ENCODE measurements around the gene ZNF536.

The ZNF536 gene

DNA sequence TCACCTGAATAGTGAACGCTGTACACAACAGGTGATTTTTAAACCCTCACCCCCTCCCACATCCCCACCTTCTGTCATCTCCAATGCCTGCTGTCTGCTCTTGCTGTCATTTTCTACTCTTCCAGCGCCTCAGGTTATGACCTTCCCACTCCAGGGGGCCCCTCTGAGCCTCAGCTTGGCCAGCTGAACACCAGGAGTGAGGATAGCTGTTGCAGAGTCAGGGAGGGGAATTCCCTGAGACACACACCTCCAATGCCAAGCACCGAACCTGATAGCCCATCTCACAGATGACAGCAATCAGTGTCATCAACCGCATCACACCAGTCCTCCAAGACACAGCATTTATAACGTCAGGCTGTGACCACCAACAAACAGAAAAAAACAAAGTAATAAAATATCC is 193.5 kb downstream of the ZNF536 start:
- no peak for DNase-seq (ENCODE audit: low read depth)

DNA sequence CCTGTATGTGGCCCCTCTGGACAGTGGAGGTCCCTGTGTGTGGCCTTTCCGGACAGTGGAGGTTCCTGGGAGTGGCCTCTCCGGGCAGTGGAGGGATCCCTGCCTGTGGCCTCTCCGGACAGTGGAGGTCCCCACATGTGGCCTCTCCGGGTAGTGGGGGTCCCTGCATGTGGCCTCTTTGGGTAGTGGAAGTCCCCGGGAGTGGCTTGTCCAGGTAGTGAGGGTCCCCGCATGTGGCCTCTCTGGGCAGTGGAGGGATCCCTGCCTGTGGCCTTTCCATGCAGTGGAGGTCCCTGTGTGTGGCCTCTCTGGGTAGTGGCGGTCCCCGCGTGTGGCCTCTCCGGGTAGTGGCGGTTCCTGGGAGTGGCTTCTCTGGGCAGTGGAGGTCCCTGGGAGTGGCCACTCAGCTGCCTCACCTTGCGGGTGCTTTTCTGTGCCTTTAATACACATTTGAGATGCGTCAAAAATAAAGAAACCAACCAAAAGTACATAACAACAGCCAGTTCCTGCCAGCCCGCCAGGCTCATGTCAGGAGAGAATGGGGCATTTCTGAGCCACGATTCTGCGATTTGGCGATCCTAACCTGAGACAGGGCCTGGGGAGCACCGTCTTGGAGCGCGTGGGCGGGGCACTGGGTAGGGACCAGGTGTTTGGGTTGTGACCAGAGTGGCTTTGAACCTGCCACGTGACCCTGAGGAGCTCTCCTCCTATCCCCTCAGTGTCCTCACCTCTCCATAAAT is 194.7 kb downstream of the ZNF536 start:
- no peak for DNase-seq (ENCODE audit: low read depth)

DNA sequence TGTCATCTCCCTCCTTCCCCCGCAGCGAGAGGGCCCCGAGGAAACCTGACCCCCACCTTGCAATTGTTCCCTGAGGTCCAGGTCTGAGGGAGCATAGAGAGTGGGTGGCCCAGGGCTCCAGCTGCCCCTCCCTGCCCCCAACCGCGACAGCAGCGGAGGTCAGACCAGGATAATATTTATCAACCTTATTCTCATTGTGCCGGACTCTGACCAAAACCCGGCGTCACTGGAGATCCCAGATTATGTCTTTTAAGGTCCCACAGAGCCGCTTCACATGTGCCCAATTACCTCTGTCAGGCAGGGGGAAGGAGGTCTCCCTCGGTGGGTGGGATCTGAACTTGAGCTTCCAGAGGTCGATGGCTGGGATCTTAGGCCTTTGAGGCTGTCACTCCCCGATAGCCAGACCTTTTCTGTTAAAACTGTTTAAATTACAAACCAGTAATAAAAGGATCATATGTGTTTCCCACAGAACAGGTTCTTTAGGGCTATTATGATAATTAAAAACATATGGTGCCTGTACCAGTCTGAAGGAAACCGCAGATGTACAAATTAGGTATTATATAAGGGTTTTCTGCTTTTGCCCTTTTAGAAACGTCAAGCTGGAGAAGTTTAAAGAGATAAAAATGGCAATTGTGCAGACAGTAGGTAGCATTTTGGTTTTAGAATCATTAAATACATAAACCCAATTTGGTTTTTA is 195.5 kb downstream of the ZNF536 start:
- DNase-seq (ENCODE audit: low read depth) = no peak

DNA sequence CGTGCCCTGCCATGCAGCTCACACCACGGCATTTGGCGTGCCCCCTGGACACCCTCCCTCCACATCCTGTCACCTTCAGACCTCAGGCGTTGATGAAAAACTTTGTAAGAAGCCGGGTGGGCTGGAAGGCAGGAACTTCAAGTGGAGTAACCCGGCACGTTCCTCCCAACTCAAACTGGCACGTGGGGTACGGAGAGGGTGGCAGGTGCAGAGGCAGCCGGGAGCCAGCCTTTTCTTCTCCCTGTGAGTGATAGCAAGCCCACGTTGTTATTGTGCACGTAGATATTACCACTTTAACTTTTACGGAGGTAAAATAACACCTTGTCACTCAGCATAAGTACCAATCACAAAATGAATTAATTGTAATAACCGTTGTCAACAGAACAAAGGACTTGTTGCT is 198.0 kb downstream of the ZNF536 start:
- no peak for DNase-seq (ENCODE audit: low read depth)

DNA sequence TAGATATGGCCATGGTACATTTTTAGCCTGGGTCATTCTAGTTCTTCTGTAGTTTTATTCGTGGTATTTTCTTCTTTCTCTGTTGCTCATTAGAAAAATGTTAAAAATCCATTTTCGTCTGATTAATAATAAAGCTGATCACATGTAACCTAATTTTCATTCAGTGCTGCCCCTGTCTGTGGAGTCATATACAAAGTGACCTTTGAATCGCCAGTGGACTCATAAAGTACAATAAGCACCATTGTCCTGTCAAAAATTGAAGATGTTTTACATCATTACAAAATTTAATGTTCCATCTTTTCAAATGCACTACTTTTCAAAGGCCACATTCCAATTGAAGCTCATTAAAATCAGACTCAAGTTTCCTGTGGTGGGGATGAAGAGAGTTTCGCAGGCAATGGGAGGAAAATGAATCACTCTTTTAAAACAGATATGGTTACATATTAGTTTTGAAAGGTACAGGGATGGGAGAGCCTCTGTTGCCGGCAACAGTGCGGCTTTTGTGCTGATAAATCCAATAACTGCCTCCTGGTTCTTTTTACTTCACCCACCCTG is 205.4 kb downstream of the ZNF536 start:
- DNase-seq (ENCODE audit: low read depth) = no peak

DNA sequence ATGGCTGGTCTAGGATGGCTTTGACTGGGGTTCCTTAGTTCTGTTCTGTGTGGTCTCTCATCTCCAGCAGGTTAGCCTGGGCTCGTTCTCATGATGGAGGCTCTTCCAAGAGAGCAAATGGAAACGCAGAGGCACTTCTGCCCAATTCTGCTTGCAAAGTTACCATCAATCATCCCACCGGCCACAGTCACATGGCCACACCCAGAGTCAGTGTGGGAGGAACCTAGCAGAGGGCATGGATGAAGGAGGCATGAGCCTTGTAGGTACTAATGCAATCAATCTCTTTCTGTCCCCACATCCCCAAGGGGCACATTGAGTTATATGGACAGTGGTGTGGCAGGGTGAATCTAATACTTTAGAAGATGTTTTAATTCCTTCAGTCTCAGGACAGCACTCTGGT is 207.2 kb downstream of the ZNF536 start:
- no peak for DNase-seq (ENCODE audit: low read depth)

DNA sequence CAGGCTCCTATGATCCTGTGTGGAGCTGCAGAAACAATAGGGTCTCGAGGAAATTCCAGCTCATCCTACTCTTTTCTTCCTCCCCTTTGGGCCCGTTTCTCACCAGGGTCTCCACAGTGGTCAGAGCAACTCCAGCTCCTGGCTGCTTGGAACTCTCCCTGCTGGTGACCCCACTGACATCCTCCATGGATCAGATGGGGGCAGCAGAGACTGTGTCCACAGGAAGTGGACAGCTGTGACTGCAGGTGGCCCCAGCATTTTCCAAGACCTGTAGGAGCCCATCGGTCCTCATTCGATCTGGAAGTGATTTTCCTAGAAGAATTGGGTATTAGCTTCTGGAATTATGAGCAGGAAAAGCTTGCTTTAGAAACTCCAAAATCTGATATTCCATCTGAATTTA is 208.5 kb downstream of the ZNF536 start:
- DNase-seq (ENCODE audit: low read depth) = no peak

DNA sequence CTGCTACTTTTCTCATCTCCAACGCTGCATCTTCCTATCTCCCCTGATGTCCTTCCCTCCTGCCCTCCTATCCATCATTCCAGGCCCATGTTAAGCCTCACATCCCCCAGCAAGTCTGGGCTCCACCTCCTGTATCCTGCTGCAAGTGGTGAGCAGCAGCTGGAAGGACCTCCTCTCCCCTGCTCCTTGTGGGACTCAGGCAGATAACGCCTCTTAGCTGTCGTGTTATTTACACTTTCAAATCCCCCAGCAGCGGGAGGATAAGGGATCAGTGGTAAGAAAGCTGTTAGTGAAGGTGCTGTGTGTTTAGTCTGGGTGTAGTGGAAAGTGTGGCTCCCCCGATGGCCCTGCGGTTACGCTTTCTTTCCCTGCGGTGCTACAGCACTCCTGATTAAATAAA is 211.9 kb downstream of the ZNF536 start:
- DNase-seq (ENCODE audit: low read depth) = no peak

DNA sequence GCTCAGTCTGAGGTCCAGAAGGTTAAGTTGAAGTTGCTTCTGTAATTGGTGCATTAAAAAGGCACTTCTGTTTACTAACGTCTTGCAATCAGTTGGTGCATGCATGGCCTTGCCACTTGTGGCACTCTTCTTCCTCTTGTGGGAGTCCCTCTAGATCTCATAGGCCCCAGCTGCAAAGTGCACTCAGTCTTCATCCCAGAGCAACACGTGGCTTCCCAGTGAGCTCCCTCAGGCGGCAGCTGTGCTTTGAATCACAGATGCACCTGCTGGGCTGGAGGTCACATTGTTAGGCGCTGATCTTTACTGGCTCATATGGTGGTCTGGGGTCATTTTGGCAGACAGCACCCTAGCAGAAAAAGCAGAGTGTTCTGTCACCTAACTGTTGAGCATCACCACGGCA is 215.7 kb downstream of the ZNF536 start:
- no peak for DNase-seq (ENCODE audit: low read depth)

DNA sequence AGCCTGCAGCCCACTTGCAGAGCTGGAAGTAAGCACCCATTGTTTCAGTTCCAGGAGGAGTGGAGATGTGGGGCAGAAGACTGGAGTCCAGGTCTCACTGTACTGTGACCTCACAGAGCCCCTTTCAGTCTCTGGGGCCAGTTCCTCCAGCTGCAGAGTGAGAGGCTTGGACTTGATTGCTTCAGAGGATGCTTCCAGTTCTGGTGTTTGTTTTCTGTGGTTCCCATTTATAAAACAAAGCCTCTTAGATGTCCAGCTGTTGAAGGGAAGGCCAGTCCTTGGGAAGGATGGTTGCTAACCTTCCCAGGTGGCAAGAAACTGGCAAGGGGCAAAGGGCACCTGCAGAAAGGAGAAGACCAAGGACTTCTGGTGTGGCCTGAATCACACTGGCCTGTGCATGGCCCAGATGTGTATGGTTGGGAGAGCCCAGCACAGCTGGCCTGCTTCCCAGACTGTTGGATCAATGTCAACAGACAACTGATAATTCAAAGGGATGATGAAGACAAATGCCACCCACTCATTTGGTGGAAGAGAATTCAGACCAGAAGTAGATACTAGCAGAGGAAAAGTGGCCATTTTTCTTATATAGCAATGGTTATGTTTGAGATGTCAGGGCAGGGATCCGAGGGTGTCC is 218.5 kb downstream of the ZNF536 start:
- DNase-seq (ENCODE audit: low read depth) = no peak

DNA sequence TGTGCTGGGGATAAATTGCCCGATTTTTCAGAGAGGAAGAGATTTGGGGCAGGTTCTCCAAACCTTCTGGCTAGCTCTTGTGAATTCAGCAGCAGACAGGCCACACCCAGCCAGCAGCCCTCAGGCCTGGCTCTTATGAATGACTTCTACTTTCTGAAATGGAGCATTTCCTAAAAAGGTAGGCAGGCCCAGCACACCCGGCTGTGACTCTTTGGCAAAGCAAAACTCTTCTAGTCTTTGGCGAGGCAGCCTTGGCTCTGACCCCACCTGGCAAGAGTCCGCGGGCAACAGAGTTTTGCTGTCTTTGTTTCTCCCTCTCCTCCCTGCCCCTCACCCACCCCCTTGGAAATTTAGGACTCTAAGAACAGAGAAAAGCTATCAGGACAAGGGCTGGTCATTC is 221.2 kb downstream of the ZNF536 start:
- no peak for DNase-seq (ENCODE audit: low read depth)

DNA sequence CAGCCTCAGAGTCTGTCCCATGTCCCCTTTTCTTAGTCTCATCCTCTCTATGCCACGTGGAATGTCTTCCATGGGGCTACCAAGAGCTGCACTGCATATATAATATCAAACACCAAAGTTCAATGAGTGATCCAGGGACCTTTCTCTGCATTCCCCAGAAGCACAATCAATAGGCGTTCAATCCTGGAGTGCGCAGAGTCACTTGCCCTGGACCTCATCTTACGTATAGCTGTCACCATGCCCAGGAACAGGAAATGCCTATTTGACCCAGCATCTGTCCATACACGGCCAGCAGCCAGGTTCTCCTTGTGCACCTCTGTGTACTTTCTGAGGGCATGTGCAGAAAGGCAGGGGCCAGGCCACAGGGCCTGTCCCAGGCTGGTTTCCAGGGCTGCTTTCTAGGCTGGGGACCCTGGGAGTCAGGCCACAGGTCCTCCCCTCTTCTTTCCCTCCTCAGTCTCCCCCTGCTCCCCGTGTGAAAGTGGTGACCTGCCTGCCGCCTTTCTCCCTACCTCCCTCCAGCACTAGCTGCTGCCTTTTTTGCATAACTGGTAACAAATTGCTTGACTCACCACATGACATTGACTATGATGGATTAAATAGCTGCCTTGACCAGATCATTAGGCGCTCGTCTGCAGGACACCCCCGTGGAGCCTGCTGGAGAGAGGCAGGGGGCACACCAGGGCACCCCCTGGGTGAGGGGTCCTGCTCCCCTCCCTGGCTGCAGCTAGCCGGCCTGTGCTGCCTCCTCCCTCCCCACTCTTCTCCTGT is 222.0 kb downstream of the ZNF536 start:
- no peak for DNase-seq (ENCODE audit: low read depth)

DNA sequence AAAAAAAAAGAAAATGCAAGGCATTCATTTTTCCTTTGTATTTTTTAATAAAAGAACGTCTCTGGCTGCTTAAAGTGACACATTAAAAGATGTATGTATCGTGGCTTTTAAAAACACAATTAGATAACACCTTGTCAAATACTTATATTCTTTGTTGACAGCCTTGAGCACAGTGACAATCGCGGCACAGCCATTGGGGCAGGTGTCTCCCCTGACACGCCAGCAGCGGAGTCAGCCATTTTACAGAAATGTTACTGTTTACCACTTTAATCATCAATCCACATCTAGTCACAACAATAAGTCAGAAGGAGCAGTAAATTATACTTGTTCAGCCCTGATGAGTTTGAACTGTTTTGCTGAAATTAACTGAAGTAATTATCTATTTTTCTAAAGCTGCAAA is 224.1 kb downstream of the ZNF536 start:
- DNase-seq (ENCODE audit: low read depth) = no peak

DNA sequence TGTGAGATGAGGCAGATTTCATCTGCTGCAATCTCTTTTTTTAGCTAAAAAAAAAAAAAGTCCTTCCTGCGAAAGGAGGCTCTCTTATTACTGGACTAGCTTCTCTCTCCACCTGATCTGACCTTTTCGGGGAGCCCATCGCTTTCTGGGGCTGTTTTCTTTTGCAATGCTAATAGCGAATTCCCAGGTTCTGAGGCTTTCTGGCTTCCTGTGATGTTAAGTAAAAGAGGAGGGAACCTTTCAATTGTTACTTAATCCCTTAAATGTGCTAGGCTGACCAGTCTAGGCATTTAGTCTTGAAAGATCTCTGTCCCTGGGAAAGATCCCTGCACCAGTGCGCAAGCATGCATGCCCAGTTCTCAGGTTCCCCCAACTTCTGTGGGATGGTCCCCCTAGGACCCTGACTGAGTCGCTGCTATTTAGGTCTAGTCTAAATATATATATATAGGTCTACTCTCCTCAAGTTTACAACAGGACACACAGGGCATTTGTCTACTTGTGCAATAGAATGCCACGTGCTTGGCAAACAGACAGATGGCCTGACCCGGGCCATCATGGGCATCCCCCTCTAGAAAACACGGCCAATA is 224.7 kb downstream of the ZNF536 start:
- no peak for DNase-seq (ENCODE audit: low read depth)

DNA sequence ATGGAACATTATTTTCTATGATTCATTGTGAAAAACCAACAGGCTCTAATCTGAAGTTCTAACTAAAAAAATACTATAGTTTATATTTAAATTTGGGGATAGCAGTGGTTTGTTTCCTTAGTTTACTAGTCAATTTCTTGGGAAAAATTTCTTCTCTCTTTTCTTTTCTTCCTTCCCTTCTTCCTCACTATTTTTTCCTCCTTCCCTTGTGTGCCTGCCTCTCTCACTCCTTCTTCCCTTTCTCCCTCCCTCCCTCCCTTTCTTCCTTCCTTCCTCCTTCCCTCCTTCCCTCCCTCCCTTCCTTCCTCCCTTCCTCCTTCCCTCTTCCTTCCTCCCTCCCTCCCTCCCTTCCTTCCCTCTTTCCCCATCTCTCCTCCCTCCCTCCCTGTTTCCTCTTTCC is 226.5 kb downstream of the ZNF536 start:
- DNase-seq (ENCODE audit: low read depth) = no peak

DNA sequence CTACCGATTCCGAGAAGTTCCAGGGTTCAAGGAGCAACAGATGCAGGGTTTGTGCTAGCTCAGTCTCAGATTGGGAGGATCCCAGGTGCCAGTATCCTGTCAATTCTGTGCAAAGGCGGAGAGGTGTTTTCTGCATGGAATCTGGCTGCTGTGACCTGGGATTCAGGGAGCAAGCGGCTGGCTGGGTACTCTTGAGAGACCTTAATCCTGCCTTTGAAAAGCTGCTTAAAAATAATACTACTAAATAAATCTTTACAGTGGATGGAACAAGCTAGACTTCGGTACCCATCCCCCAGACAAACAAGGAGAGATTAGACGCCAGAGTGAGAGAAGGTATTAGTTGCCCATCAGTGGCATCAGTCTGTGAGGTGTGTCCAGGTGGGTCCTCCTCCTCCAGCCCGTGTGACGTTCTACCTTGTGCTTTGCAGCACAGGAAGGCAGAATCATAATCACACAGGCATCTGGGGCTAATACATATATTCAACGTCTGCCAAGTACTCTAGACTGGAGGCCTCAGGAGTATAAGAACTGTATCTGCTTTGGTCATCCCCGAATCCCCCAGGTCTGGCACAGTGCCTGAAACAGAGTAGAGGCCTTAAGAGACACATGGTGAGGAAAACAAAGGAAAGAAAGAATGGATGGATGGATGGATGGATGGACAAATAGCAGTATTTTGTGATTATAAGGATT is 230.6 kb downstream of the ZNF536 start:
- DNase-seq (ENCODE audit: low read depth) = no peak

DNA sequence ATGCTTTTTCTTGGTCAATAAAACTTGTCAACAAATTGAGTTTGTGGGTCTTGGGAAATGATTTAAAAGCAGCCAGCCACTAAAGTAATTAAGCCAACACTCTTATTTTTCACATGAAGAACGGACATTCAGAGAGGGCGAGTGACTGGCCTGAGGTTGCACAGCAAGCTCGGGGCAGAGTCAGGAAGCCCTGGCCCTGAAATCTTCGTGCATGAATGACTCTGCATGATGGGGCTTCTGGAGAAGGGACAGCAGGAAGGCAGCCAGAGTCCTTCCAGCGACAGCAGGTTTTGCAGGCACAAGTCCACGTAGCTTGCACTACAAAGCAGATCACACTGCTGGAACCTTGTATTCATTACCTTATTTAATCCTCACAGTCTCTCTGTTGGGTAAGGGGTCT is 232.5 kb downstream of the ZNF536 start:
- no peak for DNase-seq (ENCODE audit: low read depth)

DNA sequence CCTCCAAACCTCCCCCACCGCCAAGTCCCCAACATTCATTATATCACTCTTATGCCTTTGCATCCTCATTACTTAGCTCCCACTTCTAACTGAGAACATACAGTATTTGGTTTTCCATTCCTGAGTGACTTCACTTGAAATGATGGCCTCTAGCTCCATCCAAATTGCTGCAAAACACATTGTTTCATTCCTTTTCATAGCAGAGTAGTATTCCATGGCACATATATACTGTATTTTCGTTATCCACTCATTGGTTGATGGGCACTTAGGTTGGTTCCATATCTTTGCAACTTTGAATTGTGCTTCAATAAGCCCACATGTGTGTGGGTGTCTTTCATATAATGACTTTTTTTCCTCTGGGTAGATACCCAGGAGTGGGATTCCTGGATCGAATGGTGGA is 233.1 kb downstream of the ZNF536 start:
- DNase-seq (ENCODE audit: low read depth) = no peak

DNA sequence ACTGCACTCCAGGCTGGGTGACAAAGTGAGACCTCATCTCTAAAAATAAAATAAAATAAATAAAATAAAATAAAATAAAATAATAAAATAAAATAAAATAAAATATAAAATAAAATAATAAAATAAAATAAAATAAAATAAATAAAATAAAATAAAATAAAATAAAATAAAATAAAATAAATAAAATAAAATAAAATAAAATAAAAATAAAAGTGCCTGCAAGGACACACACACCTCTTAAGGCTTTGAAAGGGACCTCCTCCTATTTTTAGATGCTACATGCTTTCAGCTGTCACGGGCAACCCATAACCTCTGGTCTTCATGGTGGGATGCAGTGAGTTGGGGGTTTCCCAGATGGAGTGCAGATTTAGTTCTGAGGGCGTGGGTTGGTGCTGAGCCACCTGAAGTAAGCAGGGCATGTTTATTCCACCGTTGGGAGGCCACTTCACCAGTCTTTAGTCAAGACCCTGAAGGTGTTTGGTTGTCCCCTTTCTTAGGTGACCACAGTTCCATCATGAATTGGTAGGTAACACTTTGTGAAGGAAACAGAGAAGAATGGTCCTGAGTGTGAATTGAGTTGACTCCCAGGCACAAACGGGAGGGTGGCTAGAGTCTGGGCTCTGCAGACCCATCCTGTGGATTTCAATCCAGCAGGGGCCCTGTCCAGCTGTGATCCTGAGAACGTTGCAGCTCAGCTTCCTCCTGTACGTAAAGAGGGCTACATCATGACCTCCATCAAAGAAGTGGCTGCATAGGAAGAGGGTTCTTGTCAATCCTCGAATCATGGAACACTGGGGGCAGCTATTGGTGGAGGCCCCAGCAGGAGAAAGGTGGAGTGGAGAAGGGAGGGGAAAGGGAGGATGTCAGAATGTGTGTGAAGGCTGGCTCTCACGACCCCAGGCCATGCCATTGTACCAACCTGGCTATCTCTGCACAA is 234.2 kb downstream of the ZNF536 start:
- DNase-seq (ENCODE audit: low read depth) = no peak
